Measurements from ENCODE around the gene LY6G5B.

LY6G5B gene

GRCh38 chr6:31662124-31662723, 7.6 kb upstream of the LY6G5B start:
- DNase-seq (ENCODE audit: low spot score), result no peak

- DNase-seq (ENCODE audit: low spot score), result no peak
Measured at GRCh38 chr6:31663126-31663960, 6.4 kb upstream of the LY6G5B start.

DNA sequence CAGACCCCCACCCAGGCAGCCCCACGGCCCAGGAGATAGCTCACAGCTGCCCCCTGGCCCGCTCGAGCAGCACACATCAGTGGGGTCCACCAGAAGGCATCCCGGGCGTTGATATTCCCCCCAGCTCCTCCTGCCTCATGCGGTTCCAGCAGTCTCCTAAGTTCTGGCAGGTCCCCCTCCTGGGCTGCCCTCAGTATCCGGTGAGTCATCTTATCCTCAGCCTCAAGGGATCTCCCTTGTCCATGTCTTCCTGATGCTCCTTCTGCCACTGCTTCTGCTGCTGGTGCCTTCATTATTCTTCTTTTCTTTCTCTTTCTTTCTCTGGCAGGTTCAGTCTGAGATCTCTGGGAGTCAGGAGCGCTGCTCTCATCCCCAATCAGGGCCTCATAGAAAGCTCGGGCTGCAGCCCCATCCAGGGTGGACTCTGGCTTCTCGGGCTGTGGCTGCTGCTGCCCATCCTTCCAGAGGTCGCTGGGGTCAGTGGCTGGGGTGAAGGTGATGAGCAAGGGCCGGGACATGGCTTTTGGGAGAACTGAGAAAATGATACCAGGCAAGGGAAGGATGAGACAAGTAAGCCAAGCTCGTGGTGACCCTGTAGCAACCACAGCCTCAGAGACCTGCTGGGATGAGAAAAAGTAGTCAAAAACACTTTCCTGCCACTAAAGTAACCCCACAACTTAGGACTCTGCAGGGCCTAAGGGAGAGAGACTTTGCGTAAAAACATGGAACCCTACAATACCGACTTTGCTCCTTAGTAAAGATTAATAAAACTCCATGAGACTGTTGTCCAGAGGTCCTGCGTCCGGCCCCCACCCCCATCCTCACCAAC, 5.6 kb upstream of the LY6G5B start:
- DNase-seq (ENCODE audit: low spot score), result no peak

- peak; percentile 93 for DNase-seq (ENCODE audit: low spot score)
Measured at GRCh38 chr6:31664790-31665500, 4.8 kb upstream of the LY6G5B start, which contains the start of gene GPANK1. GPANK1 (minus strand) TSS chr6:31664997; CDS start chr6:31664478, 519 bp downstream.

GRCh38 chr6:31665501-31666336, 4.1 kb upstream of the LY6G5B start, which contains the start of gene CSNK2B:
CSNK2B (plus strand) TSS chr6:31666080; CDS start chr6:31666832, 752 bp downstream.
- DNase-seq (ENCODE audit: low spot score), result peak; percentile 98

- no peak for DNase-seq (ENCODE audit: low spot score)
Measured at GRCh38 chr6:31666337-31666965, 3.3 kb upstream of the LY6G5B start.

DNA sequence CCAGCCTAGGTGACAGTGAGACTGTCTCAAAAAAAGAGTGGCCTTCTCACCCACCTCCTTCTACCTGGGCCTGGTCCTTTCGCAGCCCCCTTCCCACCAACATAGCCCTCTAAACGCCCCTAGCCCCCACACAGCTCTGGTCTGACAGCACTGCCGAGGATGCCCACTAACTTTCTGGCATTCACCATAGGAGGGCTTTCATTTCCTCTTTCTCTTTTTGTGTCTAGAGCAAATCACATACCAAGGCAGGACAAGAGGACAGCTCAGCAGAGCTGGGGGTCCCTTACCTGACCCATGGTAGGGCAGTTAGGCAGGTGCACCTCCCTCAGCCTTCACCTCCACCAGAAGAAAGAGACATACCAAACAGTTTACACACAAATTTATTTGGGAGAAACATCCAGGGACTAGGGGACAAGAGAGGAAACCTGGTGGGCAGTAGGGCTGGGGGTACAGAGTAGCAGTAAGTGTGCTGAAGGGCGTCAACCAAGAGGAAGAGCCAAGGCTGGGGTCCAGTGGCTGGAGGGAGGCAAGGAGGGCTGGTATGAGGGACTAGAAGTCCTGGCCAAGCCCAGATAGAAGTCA, 6.6 kb downstream of the LY6G5B start:
- no peak for DNase-seq (ENCODE audit: low spot score)

DNA sequence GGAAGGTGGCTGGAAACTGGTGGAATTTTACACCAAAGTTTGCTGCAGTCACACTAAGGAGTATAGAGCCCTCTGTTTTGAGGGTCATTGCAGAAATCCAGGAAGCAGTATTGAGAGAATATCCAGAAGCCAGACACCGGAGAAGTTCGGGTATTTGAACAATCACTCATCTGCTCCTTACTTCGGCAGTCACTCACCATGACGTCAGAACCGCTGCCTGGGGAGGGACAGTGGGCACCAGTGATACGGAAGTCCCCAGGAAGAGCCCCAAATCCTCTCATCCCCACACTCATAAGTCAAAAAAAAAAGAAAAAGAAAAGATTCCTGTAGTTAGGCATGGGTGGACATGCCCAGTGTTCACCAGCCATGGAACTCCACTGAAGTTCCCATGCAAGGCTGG, 7.1 kb downstream of the LY6G5B start:
- no peak for DNase-seq (ENCODE audit: low spot score)

DNA sequence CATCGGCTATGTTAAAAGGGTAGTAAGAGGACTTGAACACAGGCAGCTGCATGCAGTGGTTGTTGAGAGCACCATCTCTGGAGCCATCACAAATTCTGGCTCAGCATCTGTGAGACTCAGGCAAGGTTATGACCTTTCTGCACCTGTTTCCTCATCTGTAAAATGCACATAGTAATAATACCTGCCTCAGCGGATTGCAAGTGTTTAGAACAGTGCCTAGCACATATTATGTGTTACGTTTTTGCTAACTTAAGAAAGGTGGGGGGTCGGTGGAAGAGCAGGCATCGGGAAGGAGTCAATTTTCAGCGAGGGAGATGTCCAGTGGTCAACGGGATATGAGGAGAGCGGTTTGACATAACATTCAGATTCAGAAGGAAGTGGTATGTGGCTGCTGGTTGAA, 8.2 kb downstream of the LY6G5B start:
- no peak for DNase-seq (ENCODE audit: low spot score)

DNA sequence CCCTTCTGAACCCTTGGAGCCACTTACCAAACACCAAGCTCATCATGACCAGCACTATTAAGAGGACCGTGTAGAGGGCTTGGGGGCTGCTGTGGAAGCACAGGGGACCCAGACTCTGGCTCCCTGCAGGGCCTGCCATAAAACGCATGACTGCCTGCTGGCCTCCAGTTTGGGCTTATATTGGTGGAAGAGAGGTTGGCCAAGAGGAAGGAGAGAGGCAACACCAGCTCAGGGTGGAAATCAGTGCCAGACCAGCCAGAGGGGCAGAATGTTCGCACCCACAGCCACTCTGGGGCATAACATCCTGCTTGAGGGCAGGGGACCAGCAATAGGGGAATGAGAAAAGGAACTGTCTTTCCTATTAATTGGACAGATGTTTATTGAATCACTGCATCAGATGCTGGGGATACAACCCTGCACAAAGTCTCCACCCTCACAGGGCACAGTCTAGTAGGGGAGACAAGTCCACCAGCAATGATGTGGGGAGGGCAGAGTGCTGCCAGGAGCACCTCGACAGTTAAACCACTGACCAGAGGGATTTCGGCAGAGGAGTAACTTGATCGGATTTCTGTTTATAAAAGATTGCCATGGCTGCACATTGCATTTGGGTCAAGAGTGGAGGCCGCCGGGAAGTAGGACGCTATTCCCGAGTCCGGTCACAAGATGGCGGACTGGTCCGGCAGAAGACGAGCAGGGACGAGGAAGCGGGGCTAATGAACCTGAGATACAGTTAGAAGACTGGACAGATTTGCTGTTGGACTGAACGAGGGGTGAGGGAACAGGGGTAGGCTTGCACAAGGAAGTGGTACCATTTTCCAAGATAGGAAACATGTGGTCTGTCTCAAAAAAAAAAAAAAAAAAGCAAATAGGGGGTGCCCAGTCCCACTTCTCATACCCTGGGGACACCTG, 10.7 kb downstream of the LY6G5B start, which contains the start of gene LY6G5C:
Gene LY6G5C (minus strand): TSS at position 842 of the 909 bp plus-strand sequence. CDS start 694 bp downstream, at position 148.
- DNase-seq (ENCODE audit: low spot score), result peak; percentile 76

- DNase-seq (ENCODE audit: low spot score), result no peak
Measured at GRCh38 chr6:31681135-31681671, 11.4 kb downstream of the LY6G5B start.

DNA sequence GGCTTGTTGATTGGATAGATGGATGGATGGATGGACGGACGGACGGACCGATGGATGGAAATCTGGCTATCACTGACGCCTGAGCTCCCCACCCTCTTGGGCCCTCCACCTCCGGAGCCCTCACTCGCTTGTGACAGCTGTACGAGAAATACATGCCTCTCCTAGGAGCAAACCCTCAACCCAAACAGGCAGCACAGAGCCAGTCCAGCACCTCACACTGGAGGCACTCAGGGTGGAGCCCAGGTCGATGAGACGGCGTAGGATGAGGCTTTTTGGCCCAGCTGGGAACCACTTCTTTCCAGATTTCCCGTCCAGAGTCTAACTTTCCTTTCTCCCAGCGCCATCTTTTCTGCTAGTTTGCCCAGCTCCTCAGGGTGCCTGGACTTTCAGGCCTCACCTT, 13.8 kb downstream of the LY6G5B start:
- no peak for DNase-seq (ENCODE audit: low spot score)

DNA sequence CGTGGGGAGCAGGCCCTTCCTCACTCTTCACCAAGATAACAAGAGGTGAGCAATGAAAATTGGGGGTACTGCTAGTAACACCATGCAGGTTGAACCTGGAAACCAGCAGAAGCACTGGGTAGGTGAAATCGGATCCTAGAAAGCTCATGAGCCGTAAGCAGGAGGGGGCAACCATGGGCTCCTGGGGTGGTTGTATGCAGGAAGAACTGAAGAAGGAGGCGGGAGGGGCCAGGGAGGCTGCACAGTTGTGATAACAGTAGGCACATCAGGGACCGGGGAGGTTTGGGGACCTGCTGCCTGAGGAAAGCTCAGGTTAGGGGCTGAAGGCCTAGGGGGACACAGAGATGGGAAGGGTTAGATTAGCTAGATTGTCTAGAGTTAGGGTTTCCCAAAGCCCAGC, 16.7 kb downstream of the LY6G5B start:
- no peak for DNase-seq (ENCODE audit: low spot score)

GRCh38 chr6:31687321-31687720, 17.5 kb downstream of the LY6G5B start:
- no peak for DNase-seq (ENCODE audit: low spot score)

- no peak for DNase-seq (ENCODE audit: low spot score)
Measured at GRCh38 chr6:31687860-31688693, 18.3 kb downstream of the LY6G5B start.

DNA sequence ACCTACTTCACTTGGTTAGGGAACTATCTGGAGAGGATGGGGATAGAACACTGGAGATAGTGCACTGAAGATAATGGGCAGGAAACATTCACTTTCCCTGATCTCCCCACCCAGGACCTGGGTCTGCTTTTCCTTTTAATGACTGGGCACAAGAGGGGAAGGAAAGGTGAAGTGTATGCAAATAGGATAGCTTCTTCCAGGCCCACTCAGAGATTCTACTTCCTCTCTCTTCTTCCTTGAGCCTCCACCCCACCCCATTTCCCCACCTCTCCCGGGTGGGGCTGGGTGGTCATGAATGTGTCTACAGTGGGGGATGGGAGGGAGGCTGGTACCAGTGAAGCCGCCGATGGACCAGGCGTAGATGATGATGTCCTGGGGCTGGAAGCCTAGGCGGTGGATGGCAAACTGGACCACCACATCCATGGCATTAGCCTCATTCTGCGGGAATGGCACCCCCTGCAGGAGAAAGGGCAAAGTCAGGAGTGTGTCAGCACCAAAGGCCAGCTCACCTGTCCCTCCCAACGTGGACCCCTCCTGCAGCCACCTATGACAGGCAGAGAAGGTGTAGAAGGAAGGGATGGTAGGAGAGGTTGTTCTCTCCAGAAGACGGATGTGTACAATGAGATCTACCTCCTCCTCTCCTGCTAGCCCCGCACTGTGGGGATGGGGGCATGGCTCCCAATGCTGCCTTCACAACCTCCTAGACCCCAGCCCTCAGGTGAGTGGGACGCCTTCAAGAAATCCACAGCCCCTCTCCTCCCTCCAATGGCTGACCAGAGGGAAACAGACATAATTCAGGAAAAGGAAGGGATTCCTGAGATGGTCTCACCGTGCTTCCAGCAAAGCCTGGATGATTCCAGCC, 19.7 kb downstream of the LY6G5B start:
- DNase-seq (ENCODE audit: low spot score), result no peak

All from SK-N-DZ (cell line).